ENCODE data around the gene SDK1. TPM values are rescaled to one million over a fixed set of nuclear protein-coding genes. Genes with fewer than 3 reads are reported as not detected.

Gene SDK1
- total RNA-seq, 6 experiments from 2014 or later: not detected

GRCh38 chr7:3844540-3845151 is 543.6 kb downstream of the SDK1 start:
- no peak overlapping the region for H3K4me3 Mint-ChIP-seq
- no peak for TF ChIP-seq CTCF (IDR thresholded peaks at IDR 0.05)
- no peaks in the 10 kb centered on the region for H3K27me3 Mint-ChIP-seq (ENCODE audit: insufficient read depth)
- H3K9me3 Mint-ChIP-seq: peaks cover 46% of the 10 kb centered on the region
- H3K27ac Mint-ChIP-seq: no peak overlapping the region
- peaks cover 5% of the 10 kb centered on the region; the same call in 1 of the 2 replicates for H3K36me3 Mint-ChIP-seq (ENCODE audit: low read depth)
- no peaks in the 10 kb centered on the region for H3K4me1 Mint-ChIP-seq (ENCODE audit: low read depth)
- DNase-seq: no peak

GRCh38 chr7:3846738-3847137 is 545.7 kb downstream of the SDK1 start:
- Mint-ChIP-seq H3K4me1 (ENCODE audit: low read depth) (no peaks in the 10 kb centered on the region), H3K9me3 (peaks cover 55% of the 10 kb centered on the region), H3K27ac (no peak overlapping the region), H3K27me3 (ENCODE audit: insufficient read depth) (no peaks in the 10 kb centered on the region), H3K36me3 (ENCODE audit: low read depth) (peaks cover 5% of the 10 kb centered on the region; the same call in 1 of the 2 replicates), H3K4me3 (no peak overlapping the region)
- no peak for TF ChIP-seq CTCF (IDR thresholded peaks at IDR 0.05)
- DNase-seq: no peak

GRCh38 chr7:3847336-3847735 is 546.3 kb downstream of the SDK1 start:
- no peak overlapping the region for H3K27ac Mint-ChIP-seq
- H3K9me3 Mint-ChIP-seq: peaks cover 58% of the 10 kb centered on the region
- TF ChIP-seq CTCF (IDR thresholded peaks at IDR 0.05): no peak
- no peaks in the 10 kb centered on the region for H3K27me3 Mint-ChIP-seq (ENCODE audit: insufficient read depth)
- no peak for DNase-seq
- H3K36me3 Mint-ChIP-seq (ENCODE audit: low read depth): peaks cover 5% of the 10 kb centered on the region; the same call in 1 of the 2 replicates
- no peaks in the 10 kb centered on the region for H3K4me1 Mint-ChIP-seq (ENCODE audit: low read depth)
- no peak overlapping the region for H3K4me3 Mint-ChIP-seq

GRCh38 chr7:3859431-3859830 is 558.4 kb downstream of the SDK1 start:
- Mint-ChIP-seq H3K9me3 (peaks cover 52% of the 10 kb centered on the region), H3K27ac (no peak overlapping the region), H3K36me3 (ENCODE audit: low read depth) (peaks cover 5% of the 10 kb centered on the region; the same call in 1 of the 2 replicates), H3K4me1 (ENCODE audit: low read depth) (no peaks in the 10 kb centered on the region), H3K27me3 (ENCODE audit: insufficient read depth) (no peaks in the 10 kb centered on the region; the same call in 1 of the 2 replicates), H3K4me3 (no peak overlapping the region)
- no peak for DNase-seq
- no peak for TF ChIP-seq CTCF (IDR thresholded peaks at IDR 0.05)

GRCh38 chr7:3860932-3861331 is 559.9 kb downstream of the SDK1 start:
- TF ChIP-seq CTCF (IDR thresholded peaks at IDR 0.05): no peak
- no peaks in the 10 kb centered on the region; the same call in 1 of the 2 replicates for H3K27me3 Mint-ChIP-seq (ENCODE audit: insufficient read depth)
- H3K36me3 Mint-ChIP-seq (ENCODE audit: low read depth): peaks cover 5% of the 10 kb centered on the region
- DNase-seq: no peak
- peaks cover 50% of the 10 kb centered on the region for H3K9me3 Mint-ChIP-seq
- H3K4me1 Mint-ChIP-seq (ENCODE audit: low read depth): no peaks in the 10 kb centered on the region
- no peak overlapping the region for H3K4me3 Mint-ChIP-seq
- no peak overlapping the region for H3K27ac Mint-ChIP-seq
